ENCODE data around the gene LPP.

Gene LPP

GRCh38 chr3:188712991-188713390, 559.0 kb downstream of the LPP start:
- no peak for DNase-seq (ENCODE audit: low read depth)

- DNase-seq (ENCODE audit: low read depth): no peak
Observed at GRCh38 chr3:188719545-188719944, 565.6 kb downstream of the LPP start.

- DNase-seq (ENCODE audit: low read depth): no peak
Observed at GRCh38 chr3:188720215-188720614, 566.3 kb downstream of the LPP start.

GRCh38 chr3:188720636-188721035, 566.7 kb downstream of the LPP start:
- peak; percentile 53 for DNase-seq (ENCODE audit: low read depth)

GRCh38 chr3:188721312-188721711, 567.4 kb downstream of the LPP start:
- peak; percentile 9 for DNase-seq (ENCODE audit: low read depth)

GRCh38 chr3:188721990-188722389, 568.0 kb downstream of the LPP start:
- no peak for DNase-seq (ENCODE audit: low read depth)

GRCh38 chr3:188722963-188723362, 569.0 kb downstream of the LPP start:
- no peak for DNase-seq (ENCODE audit: low read depth)

GRCh38 chr3:188727052-188727451, 573.1 kb downstream of the LPP start:
- no peak for DNase-seq (ENCODE audit: low read depth)

- DNase-seq (ENCODE audit: low read depth): no peak
Observed at GRCh38 chr3:188728371-188728896, 574.5 kb downstream of the LPP start.

- no peak for DNase-seq (ENCODE audit: low read depth)
Observed at GRCh38 chr3:188729422-188729821, 575.5 kb downstream of the LPP start.

- no peak for DNase-seq (ENCODE audit: low read depth)
Observed at GRCh38 chr3:188734395-188734794, 580.4 kb downstream of the LPP start.

- peak; percentile 43 for DNase-seq (ENCODE audit: low read depth)
Observed at GRCh38 chr3:188739511-188739910, 585.6 kb downstream of the LPP start.

- DNase-seq (ENCODE audit: low read depth): no peak
Observed at GRCh38 chr3:188740010-188740409, 586.1 kb downstream of the LPP start.

- no peak for DNase-seq (ENCODE audit: low read depth)
Observed at GRCh38 chr3:188742755-188743550, 589.0 kb downstream of the LPP start.

- DNase-seq (ENCODE audit: low read depth): no peak
Observed at GRCh38 chr3:188744166-188744565, 590.2 kb downstream of the LPP start.

- no peak for DNase-seq (ENCODE audit: low read depth)
Observed at GRCh38 chr3:188745031-188745430, 591.1 kb downstream of the LPP start.

- peak; percentile 44 for DNase-seq (ENCODE audit: low read depth)
Observed at GRCh38 chr3:188746291-188746783, 592.4 kb downstream of the LPP start.

- no peak for DNase-seq (ENCODE audit: low read depth)
Observed at GRCh38 chr3:188747489-188747888, 593.5 kb downstream of the LPP start.

- DNase-seq (ENCODE audit: low read depth): peak; percentile 31
Observed at GRCh38 chr3:188749010-188749617, 595.2 kb downstream of the LPP start.

GRCh38 chr3:188749830-188750229, 595.9 kb downstream of the LPP start:
- no peak for DNase-seq (ENCODE audit: low read depth)

GRCh38 chr3:188750617-188751016, 596.7 kb downstream of the LPP start:
- DNase-seq (ENCODE audit: low read depth): no peak

- DNase-seq (ENCODE audit: low read depth): no peak
Observed at GRCh38 chr3:188752850-188753249, 598.9 kb downstream of the LPP start.

GRCh38 chr3:188754267-188754666, 600.3 kb downstream of the LPP start:
- DNase-seq (ENCODE audit: low read depth): no peak

Data from amniotic epithelial cell (primary cell).